ENCODE results near the gene SMCHD1.
"Not testable (repeated sequence)": the region's sequence is repeated elsewhere in the genome, so short reads cannot be mapped to it uniquely, and the experiment has no call there.

The SMCHD1 gene

DNA sequence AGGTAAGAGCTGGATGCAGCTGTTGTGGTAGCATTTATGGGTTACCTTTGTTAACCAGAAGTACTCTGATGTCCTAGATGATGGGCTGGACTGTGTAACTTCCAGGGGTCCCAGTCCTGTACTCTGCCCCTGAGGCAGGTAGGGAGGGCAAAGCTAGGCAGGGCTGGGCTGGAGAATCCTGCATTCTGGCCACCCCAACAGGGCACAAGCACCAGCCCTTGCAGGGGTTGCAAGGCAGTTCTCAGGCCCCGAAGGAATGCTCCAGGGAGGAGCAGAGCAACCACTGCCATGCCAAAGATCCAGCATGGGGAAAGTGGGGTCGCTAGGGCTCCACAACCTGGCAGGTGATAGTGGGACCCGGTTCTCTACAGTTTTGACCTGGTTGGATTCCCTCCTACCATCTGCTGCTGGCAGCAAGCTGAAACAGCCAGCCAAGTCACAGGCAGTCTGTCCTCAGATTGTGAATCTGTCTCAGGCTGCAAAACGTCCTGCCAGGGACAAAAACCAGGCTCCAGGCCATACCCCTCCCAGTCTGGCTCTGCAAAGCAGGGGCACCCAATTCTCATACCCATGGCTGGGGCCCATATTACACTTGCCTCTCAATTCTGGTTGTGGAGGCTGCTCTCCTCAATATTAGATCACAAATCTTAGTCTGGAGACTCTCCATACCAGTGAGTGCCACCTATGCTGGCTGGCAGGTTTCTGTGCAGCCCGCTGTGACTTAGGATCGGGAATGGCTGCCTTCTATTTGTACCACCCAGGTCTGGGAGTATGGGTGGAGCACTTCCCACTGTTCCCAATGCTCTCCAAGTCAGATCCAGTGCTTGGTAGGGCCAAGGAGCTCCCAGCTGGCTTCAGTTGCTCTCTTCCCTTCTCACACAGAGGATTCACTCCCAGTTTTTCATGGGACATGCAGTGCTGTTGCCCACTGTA, 61.1 kb downstream of the SMCHD1 start:
- DNase-seq (ENCODE audit: low read depth in 2 of 3, low spot score in 1 of 3), result no peak

DNA sequence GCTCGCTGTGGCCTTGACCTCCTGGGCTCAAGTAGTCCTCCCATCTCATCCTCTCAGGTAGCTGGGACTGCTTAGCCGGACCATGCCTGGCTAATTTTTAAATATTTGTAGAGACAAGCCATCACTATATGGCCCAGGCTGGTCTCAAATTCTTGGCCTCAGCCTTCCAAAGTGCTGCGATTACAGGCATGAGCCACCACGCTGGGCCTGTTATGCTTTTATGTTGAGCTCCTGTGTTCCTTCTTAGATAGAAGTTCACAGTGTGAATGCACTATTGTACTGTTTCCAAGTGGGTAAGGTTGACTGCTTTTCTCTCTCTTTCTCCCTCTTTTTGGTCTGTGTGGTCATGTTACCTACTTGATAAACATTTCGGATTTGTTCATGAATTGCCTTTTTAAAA, 61.9 kb downstream of the SMCHD1 start:
- no peak for DNase-seq (ENCODE audit: low read depth in 2 of 3, low spot score in 1 of 3)

DNA sequence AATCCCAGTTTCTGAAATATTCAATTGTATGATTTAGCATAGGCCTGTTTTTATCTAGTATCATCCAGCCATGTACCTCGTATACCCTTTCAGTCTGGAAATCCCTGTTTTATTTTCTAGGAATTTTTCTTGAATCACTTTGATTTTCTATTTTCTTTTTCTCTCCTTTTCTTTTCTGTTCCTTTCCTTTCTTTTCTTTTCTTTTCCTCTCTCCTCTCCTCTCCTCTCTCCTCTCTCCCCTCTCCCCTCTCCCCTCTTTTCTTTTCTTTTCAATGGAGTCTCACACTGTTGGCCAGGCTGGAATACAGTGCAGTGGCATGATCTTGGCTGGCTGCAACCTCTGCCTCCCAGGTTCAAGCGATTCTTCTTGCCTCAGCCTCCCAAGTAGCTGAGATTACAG, 63.5 kb downstream of the SMCHD1 start:
- DNase-seq (ENCODE audit: low read depth in 2 of 3, low spot score in 1 of 3), result no peak

DNA sequence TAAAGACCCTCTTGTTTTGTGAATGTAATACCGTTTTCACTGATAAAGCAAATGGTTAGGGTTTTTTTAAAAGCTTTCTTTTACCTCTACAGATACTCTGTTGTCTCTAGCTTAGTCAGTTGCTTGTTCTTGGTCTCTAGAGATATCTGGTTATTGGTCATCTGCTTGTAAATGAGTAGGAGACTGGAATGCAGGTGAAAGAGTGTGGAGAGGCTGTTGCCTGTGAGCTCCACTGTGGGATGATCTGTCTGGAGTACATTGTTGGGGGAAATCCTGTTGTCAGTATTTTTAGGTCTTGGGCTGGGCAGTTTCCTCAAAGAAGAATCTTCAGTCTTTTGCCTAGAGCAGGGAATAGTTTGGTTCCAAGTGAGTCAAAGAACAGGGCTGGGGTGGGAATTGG, 67.7 kb downstream of the SMCHD1 start:
- no peak for DNase-seq (ENCODE audit: low read depth in 2 of 3, low spot score in 1 of 3)

DNA sequence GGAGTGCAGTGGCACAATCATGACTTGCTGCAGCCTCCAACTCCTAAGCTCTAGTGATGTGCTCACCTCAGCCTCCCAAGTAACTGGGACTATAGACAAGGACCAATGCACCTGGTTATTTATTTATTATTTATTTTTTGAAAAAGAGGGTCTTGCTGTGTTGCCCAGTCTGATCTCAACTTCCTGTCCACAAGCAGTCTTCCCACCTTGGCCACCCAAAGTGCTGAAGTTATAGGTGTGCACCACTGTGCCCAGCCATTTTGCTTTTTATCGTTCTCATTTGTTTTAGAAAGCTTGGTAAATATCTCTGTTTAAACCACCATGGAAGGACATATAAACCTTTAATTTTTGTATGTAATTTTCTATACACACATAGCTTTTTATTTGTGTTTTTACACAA, 74.2 kb downstream of the SMCHD1 start:
- DNase-seq (ENCODE audit: low read depth in 2 of 3, low spot score in 1 of 3), result no peak

DNA sequence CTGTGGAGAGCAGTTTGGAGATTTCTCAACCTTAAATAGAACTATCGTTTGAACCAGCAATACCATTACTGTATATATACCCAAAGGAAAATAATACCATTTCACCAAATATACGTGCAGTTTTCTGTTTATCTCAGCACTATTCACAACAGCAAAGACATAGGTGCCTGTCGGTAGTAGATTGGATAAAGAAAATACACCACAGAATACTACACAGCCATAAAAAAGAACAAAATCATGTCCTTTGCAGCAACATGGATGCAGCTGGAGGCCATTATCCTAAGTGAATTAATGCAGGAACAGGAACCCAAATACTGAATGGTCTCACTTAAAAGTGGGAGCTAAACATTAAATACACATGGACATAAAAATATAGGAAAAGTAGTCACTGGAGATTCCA, 81.3 kb downstream of the SMCHD1 start:
- no peak for DNase-seq (ENCODE audit: low read depth in 2 of 3, low spot score in 1 of 3)

DNA sequence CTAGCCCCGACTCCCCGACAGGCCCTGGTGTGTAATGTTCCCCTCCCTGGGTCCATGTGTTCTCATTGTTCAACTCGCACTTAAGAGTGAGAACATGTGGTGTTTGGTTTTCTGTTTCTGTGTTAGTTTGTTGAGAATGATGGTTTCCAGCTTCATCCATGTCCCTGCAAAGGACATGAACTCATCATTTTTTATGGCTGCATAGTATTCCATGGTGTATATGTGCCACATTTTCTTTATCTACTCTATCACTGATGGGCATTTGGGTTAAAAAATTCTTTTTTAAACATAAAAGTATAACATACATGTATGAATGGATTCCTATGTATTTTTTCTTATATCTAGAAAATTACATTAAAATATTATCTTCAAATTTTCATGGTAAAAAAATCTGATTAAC, 84.6 kb downstream of the SMCHD1 start:
- DNase-seq (ENCODE audit: low read depth in 2 of 3, low spot score in 1 of 3), result not testable (repeated sequence)

DNA sequence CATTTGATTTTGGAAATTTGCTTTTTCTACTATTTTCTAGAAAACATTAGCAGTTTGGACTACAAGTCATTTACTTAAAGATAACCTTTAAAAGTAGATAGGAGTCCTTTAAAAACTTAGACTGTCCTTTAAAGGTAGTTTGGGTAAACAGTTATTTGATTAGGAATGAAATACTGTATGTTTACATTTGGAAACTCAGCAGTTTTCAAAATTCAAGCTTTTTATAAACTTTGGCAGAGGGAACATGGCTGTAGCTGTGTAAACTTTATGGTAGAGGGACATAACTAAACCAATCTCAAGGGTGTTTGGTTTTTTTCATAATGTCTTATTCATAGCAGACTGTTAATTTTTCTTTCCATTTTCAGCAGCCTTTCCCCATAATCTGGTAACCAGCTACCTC, 90.7 kb downstream of the SMCHD1 start:
- no peak for DNase-seq (ENCODE audit: low read depth in 2 of 3, low spot score in 1 of 3)

DNA sequence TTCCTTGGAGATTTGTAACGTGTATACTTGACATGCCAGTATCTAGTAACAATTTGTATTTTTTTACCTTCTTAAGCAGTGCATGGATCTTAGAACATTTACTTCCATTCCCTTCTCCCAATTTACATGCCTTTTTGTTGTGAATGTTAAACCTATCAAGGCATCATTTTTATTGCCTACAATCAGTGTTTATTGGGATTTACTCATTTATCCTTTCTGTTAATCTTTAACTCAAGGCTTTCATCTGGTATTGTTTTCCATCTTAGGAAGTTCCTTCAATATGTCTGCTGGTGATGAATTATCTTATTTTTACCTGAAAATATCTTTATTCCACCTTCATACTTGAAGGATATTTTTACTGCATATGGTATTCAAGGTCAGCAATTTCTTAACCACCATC, 102.8 kb downstream of the SMCHD1 start:
- no peak for DNase-seq (ENCODE audit: low read depth in 2 of 3, low spot score in 1 of 3)

DNA sequence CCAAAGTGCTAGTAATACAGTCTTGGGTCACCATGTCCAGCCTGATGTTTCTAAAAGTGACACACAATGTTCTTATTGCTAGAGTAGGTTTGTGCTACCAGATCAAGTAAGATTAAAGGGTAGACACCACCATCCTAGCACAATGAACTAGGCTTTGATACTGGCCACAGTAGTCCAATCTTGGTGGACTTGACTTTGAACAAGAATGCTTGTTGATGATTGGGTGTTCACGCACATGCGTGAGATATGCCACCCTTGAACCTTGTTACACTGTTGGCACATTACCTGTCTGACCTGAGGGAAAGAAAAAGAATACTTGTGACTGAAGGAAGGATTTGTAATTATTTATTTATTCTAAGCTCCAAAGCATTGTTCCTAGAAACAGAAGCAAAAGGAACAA, 119.1 kb downstream of the SMCHD1 start:
- DNase-seq (ENCODE audit: low read depth in 2 of 3, low spot score in 1 of 3), result no peak

DNA sequence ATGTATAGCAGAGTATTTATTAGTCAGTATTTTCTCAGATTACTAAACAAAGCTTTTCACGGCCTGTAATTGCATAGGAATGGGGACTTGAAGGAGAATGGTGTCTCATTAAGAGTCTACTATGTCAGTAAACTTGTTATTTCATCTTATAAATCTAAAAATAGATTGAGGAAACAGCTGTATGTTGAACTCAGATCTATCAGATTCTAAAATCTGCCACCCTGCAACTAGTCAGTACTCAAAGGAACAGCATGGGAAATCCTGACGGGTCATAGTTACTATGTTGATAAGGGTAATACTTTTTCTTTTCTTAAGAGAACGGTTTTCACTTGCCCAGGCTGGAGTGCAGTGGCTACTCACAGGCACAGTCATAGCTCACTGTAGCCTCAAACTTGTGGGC, 121.1 kb downstream of the SMCHD1 start:
- DNase-seq (ENCODE audit: low read depth in 2 of 3, low spot score in 1 of 3), result no peak

DNA sequence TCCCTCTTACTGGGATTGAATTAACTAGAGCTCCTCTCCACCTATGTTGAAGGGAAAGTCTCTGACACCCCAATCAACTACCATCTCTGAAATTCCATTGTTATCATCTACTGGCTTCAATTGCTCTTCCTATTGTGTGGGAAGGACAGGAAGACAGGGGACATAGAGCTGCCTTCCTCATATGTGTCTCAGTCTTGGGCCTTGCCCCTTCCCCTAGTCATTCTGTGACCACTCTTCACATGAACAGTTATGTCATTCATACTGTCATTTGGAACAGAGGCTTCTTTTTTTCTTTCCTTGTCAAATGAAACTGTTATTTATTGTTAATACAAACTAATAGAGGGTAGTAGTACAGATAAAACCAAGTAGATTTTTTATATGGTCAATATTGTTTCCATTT, 121.7 kb downstream of the SMCHD1 start:
- DNase-seq (ENCODE audit: low read depth in 2 of 3, low spot score in 1 of 3), result no peak

DNA sequence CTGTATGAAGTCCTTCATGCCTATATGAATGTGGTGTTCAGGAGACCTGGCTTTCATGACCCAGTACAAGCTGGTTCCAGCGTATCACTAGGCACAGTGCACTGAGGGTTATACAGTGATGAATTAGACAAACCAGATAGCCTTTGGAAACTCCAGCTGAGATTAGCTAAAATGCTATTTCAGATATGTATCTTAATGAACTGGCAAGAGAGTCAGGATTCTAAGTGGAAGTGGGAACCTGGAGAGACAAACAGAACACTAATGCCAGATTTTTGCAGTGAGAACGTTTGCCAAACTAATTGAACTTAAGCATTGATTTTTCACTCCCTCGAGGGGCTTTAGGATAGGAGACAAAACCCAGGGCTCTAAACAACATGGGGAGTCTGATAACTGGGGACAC, 125.2 kb downstream of the SMCHD1 start:
- no peak for DNase-seq (ENCODE audit: low read depth in 2 of 3, low spot score in 1 of 3)

DNA sequence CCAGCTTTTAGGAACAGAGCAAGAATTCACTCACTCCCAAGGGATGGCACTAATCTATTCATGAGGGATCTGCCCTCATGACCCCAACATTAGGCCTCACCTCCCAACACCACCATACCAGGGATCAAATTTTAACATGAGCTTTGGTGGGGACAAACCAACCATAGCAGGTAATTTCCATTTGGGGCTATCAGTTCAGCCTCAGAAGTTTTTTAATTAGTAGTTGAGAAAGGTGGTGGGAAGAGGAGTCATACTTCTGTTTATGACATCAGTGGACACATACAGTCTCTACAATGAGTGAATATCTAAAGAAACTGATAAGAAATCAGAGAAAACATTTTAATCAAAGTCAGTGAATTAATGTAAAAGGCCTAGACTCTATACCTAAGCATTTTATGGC, 131.7 kb downstream of the SMCHD1 start:
- no peak for DNase-seq (ENCODE audit: low read depth in 2 of 3, low spot score in 1 of 3)

DNA sequence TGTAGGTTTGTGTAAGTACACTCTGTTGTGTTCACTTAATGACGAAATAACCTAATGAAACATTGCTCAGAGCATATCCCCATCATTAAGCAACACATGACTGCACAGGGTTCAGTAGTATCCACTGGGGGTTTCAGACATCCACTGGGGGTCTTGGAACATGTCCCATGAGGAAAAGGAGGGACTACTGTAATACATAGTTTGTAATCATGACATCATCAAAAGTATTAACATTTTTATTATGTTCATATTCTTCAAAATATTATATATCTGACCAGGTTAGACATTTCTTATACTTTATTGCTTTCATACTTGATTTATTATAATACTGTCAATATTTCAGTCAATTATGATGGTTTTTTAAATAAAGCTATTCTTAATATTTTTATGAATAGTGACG, 136.9 kb downstream of the SMCHD1 start:
- DNase-seq (ENCODE audit: low read depth in 2 of 3, low spot score in 1 of 3), result no peak

DNA sequence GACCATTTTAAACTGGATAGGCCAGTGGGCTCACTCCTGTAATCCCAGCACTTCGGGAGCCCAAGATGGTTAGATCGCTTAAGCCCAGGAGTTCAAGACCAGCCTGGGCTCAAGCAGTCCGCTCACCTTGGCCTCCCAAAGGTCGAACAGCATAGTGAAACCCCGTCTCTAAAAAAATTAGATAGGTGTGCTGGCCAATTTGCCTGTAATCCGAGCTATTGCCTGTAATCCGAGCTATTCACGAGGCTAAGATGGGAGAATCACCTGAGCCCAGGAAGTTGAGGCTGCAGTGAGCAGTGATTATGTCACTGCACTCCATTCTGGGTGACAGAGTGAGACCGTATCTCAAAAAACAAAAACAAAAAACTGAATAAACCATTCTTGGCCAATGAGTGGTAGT, 138.6 kb downstream of the SMCHD1 start:
- DNase-seq (ENCODE audit: low read depth in 2 of 3, low spot score in 1 of 3), result no peak

DNA sequence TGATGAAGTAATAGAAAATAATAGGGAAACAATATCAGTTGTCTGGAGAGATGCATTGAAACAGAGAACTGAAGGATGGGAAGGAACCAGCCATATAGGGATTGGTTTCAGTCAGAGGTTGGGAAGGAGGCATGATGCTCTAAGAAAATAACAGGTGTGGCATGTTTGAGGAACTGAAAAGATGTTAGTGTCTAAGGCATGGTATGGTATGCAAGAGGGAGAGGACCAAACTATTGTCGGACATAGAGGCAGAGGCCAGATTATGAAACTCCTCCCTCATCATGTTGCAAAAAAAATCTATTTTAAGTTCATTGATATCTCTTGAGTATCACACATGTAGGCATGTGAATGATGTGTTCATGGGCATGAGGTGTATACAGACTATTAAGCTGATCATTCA, 142.4 kb downstream of the SMCHD1 start:
- no peak for DNase-seq (ENCODE audit: low read depth in 2 of 3, low spot score in 1 of 3)

DNA sequence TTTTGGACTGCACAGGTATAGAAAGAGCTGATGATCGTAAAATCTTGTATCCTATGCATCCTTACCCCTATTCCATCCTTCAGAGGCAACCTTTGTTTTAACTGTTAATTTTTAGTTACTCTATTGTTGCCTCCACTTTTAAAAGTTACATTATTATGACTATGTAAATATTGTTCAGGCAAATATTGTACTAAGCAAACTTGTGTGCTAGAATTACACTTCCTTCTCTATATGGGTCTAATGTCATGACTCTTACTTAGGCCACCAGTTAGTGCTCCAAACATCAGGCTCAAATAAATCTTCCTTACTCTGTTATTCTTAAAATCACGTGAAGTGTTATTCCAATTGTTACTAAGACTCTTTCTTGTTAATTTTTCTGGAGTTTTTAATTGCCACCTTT, 143.8 kb downstream of the SMCHD1 start:
- DNase-seq (ENCODE audit: low read depth in 2 of 3, low spot score in 1 of 3), result no peak

DNA sequence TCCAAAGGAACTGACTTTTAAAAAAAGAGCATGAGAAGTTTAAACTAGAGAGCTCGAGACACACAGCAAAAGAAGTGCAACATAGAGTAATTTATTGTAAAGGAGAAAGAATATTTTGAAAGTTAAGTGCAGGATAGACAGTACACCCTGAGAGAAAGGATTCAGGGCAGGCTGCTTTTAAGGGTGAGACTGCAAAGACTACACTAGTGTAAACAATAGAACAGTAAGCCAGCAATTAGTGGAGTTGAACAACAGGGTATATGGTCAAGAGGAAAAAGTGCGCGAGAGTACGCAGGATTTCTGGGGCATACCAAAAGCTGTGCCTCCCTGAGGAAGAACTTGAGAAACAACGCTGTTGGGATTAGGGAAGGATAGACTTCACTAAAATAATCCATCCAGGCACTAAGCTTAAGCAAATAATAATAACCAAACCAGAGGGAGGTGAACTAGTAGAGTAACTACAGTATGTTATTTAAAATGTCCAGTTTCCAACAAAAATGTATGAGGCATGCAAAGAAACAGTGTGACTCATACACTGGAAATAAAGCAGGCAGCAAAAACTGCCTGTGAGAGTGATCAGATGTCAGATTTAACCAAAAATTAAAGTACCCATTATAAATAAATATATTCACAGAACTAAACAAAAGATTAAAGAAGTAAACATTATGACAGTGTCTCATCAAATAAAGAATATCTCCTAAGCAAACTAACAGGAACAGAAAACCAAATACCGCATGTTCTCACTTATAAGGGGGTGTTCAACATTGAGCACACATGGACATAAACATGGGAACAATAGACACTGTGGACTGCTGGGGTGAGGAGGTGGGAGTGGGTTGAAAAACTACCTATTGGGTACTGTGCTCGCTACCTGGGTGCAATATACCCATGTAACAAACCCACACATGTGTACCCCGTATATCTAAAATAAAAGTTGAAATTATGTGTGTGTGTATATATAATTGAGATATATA, 150.7 kb downstream of the SMCHD1 start:
- DNase-seq (ENCODE audit: low read depth in 2 of 3, low spot score in 1 of 3), result no peak

DNA sequence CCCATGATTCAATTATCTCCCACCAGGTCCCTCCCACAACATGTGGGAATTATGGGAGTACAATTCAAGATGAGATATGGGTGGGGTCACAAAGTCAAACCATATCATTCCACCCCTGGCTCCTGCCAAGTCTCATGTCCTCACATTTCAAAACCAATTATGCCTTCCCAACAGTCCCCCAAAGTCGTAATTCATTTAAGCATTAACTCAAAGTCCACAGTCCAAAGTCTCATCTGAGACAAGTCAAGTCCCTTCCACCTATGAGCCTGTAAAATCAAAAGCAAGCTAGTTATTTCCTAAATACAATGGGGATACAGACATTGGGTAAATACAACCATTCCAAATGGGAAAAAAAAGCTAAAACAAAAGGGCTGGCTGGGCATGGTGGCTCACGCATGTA, 153.1 kb downstream of the SMCHD1 start:
- DNase-seq (ENCODE audit: low read depth in 2 of 3, low spot score in 1 of 3), result not testable (repeated sequence)

DNA sequence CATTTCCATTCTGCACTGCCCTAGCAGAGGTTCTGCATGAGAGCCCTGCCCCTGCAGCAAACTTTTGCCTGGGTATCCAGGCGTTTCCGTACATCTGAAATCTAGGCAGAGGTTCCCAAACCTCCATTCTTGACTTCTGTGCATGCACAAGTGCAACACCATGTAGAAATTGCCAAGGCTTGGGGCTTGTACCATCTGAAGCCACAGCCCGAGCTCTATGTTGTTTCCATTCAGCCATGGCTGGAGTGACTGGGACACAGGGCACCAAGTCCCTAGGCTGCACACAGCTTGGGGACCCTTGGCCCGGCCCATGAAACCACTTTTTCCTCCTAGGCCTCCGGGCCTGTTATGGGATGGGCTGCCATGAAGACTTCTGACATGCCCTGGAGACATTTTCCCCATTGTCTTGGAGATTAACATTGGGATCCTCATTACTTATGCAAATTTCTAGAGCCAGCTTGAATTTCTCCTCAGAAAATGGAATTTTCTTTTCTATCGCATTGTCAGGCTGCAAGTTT, 154.2 kb downstream of the SMCHD1 start:
- DNase-seq (ENCODE audit: low read depth in 2 of 3, low spot score in 1 of 3), result not testable (repeated sequence)

DNA sequence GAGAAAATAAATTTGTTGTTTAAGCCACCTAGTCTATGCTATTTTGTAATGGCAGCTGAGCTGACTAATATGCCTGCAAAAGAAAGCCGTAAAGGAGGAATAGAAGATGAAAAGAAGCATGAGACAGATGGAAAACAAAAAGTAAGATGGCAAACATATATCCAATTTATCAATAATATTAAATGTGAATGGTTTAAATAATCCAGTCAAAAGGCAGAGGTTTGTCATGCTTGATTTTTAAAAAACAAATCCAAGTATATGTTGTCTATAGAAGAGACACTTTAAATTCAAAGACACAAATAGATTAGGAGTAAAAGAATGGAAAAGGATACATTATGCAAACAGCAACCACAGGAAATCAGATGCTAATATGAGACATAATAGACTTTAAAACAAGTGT, 155.9 kb downstream of the SMCHD1 start:
- no peak for DNase-seq (ENCODE audit: low read depth in 2 of 3, low spot score in 1 of 3)

Measured in stimulated activated CD4-positive, alpha-beta T cell treated with anti-CD3 and anti-CD28 coated beads, Interleukin-12 subunit alpha, Interleukin-12 subunit beta, amount 100 ng/mL, for 48 hours (primary cell).